GM10266 (cell line): ENCODE measurements around the gene DAB1.

ENCODE experiments used
- DNase-seq: peaks from one replicate; pipeline ENCODE4 v3.0.0; 2012; ENCODE audit errors: extremely low spot score
- CTCF ChIP-seq: IDR thresholded peaks from 2 replicates; pipeline ENCODE4 v1.5.1; 2012; ENCODE audit warnings: mild to moderate bottlenecking, low read depth; ENCODE audit not compliant: control insufficient read depth, insufficient read depth; ENCODE audit errors: missing control alignments

Gene DAB1

GRCh38 chr1:57363643-57364042, 60.2 kb downstream of the DAB1 start:
- no peak for TF ChIP-seq CTCF
- DNase-seq, result no peak

DNA sequence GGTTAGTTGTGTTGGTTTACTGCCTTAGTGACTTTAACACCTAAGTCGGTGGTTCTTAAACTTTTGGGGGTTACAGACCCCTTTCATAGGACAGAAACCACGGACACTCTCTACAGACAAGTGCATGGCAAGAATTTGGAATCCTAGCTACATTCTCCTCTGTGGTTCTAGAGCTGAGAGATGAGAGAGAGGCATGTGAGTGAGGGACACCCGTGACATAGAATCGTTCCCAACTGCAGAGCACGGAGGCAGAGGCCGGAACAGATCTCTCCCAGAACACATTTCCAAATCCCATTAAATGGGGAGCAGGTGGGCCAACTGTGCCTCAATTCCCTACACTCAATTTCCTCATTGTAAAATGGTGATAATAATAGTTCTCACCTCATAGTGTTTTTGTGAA, 60.7 kb downstream of the DAB1 start:
- no peak for TF ChIP-seq CTCF
- no peak for DNase-seq

GRCh38 chr1:57362480-57362879, 61.4 kb downstream of the DAB1 start:
- no peak for TF ChIP-seq CTCF
- DNase-seq, result no peak

DNA sequence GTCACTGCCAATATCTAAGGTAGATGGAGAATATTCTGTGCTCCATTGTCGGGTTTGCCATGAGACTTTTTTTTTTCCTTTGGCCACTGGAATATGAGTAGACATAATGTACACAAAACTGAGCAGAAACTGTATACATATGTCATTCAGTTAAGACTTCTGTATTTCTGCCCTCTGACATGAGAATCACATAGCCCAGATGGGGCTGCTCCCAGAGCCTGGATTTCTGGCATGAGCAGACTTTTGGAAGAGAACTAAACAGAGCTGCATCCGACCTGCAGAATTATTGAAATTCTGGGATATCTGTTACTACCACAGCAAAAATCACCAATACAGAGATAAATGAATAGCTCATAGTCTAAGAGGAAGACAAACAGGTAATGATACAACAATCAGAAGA, 62.3 kb downstream of the DAB1 start:
- no peak for DNase-seq
- TF ChIP-seq CTCF, result no peak

DNA sequence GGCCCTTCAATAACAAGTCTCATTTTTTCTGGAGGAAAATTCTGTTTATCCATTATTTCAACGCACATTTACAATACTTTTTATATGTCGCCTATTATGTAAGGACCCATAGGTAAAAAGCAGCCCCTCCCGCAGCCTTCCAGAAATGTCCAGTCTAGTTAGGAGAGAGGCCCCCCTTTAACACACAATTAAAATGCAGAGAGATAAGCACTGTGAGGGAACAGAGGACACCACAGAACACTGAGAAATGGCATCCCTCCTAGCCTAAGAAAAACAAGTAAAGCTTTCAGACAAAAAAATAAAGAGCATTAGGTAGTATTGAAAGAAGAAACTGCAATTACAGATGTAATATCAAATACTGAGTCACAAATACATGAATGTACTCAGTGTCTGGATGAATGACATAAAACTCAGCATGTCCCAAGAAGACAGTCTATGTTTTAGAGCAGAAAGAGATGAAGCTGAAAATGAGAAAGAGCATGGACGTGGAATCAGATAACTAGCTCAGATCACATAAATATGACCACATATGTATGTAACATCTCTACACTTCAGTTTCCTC, 62.9 kb downstream of the DAB1 start:
- no peak for TF ChIP-seq CTCF
- DNase-seq, result no peak

- TF ChIP-seq CTCF, result no peak
- DNase-seq, result no peak
Observed at GRCh38 chr1:57357462-57357861, 66.4 kb downstream of the DAB1 start.

GRCh38 chr1:57353654-57354053, 70.2 kb downstream of the DAB1 start:
- TF ChIP-seq CTCF, result no peak
- no peak for DNase-seq
